Lower lobe of right lung (tissue), 2 donors: ENCODE results near the gene CDH5. TPM values are rescaled to one million over a fixed set of nuclear protein-coding genes. Genes with fewer than 3 reads are reported as not detected.

Experiments used
- ATAC-seq, 2 donors: fragments of 200-7000 bp; cut with Tn5 transposase; one replicate each; pipeline ENCODE4 v1.9.1; 2020 to 2022; ENCODE audit warnings: mild to moderate bottlenecking in 2 of 2, moderate library complexity in 2 of 2
- DNase-seq: peaks from one replicate; pipeline ENCODE4 v3.0.0-alpha.2; 2020
- H3K27ac ChIP-seq: fragments of 200-600 bp; one replicate; pipeline ENCODE4 v1.8.0; 2022
- H3K27me3 ChIP-seq: fragments of 200-600 bp; one replicate; pipeline ENCODE4 v1.8.0; 2022; ENCODE audit warnings: low read depth
- H3K36me3 ChIP-seq: fragments of 200-600 bp; one replicate; pipeline ENCODE4 v1.8.0; 2022; ENCODE audit warnings: mild to moderate bottlenecking
- H3K4me1 ChIP-seq: fragments of 200-600 bp; one replicate; pipeline ENCODE4 v1.8.0; 2022
- H3K4me3 ChIP-seq: fragments of 200-600 bp; one replicate; pipeline ENCODE4 v1.8.0; 2022; ENCODE audit warnings: mild to moderate bottlenecking
- H3K9me3 ChIP-seq: fragments of 200-600 bp; one replicate; pipeline ENCODE4 v1.8.0; 2022
- intact Hi-C: fragments of 100-400 bp; cut with DNase I; formaldehyde crosslinking; loops from one replicate; pipeline ENCODE4 v1.11.0; 2022
- total RNA-seq: library from RNA; stranded (reverse); fragmentation: NEBNext Ultra II Directional; extraction: Animal tissue kit (Norgen Biotek cat#: 25700); gene quantifications from one replicate; pipeline ENCODE4 v1.2.1, GENCODE V29; 2021
- TF ChIP-seq, protein P1 (sequence below): fragments of 200-600 bp; IDR thresholded peaks from one replicate; pipeline ENCODE4 v1.8.0; 2022; ENCODE audit warnings: antibody characterized with exemption, mild to moderate bottlenecking
- donor health status: DM: no; HTN: yes; CAD: no; lungs with severe emphysema.

CDH5 gene
- total RNA-seq, 1 donor from 2014 or later = 128 TPM

DNA sequence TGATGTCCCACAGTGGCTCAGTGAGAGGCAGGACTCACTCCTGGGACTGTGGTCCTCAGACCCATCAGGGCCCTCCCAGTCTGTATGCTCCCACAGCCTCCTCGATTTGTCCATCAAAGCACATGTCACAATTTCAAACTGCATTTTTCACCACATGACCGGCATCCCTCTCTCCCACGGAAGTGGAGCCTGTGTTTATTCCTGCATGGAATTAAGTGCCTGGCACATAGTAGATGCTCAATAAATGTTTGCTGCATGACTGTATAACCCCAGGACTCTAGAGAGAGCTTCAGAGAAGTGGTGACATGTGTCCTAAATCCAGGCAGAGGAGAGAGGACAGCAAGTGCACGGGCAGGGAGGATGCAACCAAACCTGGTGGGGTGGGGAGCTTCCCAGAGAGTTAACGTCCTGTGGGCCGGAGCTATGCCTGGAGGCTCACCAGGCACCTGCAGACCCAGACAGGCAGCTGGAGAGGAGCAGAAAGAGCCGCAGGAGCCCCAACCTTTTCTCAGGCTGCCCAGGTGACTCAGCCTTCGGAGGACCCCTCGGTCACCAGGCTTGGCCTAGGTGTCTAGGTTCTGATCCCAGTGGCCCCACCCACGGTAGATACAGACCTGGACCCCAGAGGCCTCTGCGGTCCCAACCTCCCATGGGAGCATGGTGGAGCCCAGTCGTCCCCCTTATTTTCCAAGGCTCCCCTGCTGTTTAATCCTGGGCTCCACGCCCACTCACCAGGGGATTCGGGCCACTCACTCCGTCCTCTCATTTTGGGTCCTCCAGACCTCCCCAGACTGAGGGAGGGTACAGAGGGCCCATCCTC is 5.8 kb downstream of the CDH5 start:
- ATAC-seq = no peak
- Histone ChIP-seq H3K9me3 (no peaks in the 10 kb centered on the region), H3K27me3 (no peaks in the 10 kb centered on the region), H3K4me3 (peak overlapping the region; percentile 63), H3K27ac (no peak overlapping the region), H3K36me3 (no peaks in the 10 kb centered on the region), H3K4me1 (peaks cover 40% of the 10 kb centered on the region)
- TF ChIP-seq, protein P1, sequence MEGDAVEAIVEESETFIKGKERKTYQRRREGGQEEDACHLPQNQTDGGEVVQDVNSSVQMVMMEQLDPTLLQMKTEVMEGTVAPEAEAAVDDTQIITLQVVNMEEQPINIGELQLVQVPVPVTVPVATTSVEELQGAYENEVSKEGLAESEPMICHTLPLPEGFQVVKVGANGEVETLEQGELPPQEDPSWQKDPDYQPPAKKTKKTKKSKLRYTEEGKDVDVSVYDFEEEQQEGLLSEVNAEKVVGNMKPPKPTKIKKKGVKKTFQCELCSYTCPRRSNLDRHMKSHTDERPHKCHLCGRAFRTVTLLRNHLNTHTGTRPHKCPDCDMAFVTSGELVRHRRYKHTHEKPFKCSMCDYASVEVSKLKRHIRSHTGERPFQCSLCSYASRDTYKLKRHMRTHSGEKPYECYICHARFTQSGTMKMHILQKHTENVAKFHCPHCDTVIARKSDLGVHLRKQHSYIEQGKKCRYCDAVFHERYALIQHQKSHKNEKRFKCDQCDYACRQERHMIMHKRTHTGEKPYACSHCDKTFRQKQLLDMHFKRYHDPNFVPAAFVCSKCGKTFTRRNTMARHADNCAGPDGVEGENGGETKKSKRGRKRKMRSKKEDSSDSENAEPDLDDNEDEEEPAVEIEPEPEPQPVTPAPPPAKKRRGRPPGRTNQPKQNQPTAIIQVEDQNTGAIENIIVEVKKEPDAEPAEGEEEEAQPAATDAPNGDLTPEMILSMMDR = no peak
- intact Hi-C loops = no loop called here
- no peak for DNase-seq

DNA sequence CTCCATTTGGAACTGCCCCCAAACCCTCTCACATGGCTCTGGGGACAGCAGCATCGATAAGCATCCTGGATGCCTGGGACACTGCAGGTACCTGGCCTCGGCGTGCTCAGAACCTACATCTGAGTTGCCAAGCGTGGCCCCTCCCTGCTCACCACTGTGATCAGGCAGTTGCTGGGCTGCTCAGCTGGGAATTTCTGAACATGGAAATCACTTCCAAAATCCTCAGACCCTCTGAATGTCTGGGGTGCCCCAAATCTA is 6.3 kb downstream of the CDH5 start:
- ATAC-seq = no peak

DNA sequence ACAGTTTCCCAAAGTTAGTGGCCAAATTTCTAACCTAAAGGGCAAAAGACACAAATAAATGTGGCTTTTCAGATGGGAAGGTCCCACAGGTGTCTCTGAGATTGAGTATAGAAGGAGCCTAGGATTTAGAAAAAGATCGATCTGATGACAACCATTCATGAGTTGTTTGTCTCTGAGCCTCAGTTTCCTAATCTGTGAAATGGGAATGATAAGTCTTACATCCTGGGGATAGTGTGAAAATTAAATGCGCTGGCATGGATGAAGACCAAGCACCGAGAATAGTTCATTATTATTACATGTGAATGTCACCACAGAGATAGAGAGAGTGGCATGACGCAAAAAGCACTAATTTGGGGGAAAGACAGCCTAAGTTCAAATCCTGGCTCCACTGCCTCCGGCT is 7.2 kb downstream of the CDH5 start:
- no peaks in the 10 kb centered on the region for H3K9me3 ChIP-seq
- H3K36me3 ChIP-seq = no peaks in the 10 kb centered on the region
- TF ChIP-seq, protein P1 = no peak
- H3K4me3 ChIP-seq = no peak overlapping the region
- intact Hi-C loops = no loop called here
- DNase-seq = no peak
- H3K27ac ChIP-seq = no peak overlapping the region
- peaks cover 45% of the 10 kb centered on the region for H3K4me1 ChIP-seq
- no peaks in the 10 kb centered on the region for H3K27me3 ChIP-seq
- ATAC-seq = no peak

More for the DNA sequence above, 6.3 kb downstream of the CDH5 start:
- TF ChIP-seq, protein P1 = no peak
- no peaks in the 10 kb centered on the region for H3K36me3 ChIP-seq
- intact Hi-C loops = no loop called here
- H3K27me3 ChIP-seq = no peaks in the 10 kb centered on the region
- peaks cover 45% of the 10 kb centered on the region for H3K4me1 ChIP-seq
- no peak overlapping the region for H3K27ac ChIP-seq
- no peak for DNase-seq
- H3K9me3 ChIP-seq = no peaks in the 10 kb centered on the region
- no peak overlapping the region for H3K4me3 ChIP-seq

DNA sequence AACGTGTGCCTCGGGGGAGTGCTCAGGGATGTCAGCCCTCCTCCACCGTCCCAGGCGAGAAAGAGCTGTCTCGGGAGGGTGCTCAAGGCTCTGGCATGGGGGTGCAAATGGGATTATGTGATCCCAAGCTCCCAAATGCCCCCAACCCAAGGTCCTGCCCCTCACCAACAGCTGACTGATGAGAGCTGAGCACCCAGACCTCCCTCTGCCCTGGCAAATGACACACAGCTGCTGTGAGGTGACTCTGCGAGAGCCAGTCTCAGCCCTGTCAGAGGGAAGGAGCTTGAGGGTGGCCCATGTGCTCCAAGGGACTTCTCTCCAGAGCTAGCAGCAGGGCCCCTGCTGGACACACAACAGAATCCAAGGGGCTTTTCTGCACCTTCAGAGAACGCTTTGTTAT is 7.7 kb downstream of the CDH5 start:
- TF ChIP-seq, protein P1 = no peak
- H3K4me3 ChIP-seq = no peak overlapping the region
- intact Hi-C loops = no loop called here
- H3K36me3 ChIP-seq = no peaks in the 10 kb centered on the region
- H3K27ac ChIP-seq = no peak overlapping the region
- H3K9me3 ChIP-seq = no peaks in the 10 kb centered on the region
- DNase-seq (no peak), ATAC-seq (no peak)
- no peaks in the 10 kb centered on the region for H3K27me3 ChIP-seq
- H3K4me1 ChIP-seq = peaks cover 45% of the 10 kb centered on the region

DNA sequence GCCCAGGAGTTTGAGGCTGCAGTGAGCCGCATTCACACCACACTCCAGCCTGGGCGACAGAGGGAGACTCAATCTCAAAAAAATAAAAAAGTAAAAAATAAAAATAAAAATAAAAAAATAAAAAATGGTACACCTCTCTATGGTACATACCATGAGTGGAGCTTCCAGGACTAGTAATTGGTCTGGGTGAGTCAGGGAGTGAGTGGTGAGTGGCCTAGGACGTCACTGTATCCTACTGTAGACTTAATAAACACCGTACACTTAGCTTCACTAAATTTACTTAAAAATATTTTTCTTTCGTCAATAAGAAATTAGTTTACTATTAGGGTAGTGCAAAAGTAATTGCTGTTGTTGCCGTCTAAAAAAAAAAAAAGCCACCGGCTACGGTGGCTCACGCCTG is 9.0 kb downstream of the CDH5 start:
- ATAC-seq = no peak

More for the DNA sequence above, 9.0 kb downstream of the CDH5 start:
- no peaks in the 10 kb centered on the region for H3K9me3 ChIP-seq
- no peak overlapping the region for H3K27ac ChIP-seq
- H3K27me3 ChIP-seq = no peaks in the 10 kb centered on the region
- TF ChIP-seq, protein P1 = no peak
- DNase-seq = no peak
- no peak overlapping the region for H3K4me3 ChIP-seq
- H3K4me1 ChIP-seq = peaks cover 41% of the 10 kb centered on the region
- no peaks in the 10 kb centered on the region for H3K36me3 ChIP-seq
- intact Hi-C loops = no loop called here
